Psoas muscle (tissue), 8 donors: Measurements from ENCODE around the gene TMEM269. TPM values are rescaled to one million over a fixed set of nuclear protein-coding genes. Genes with fewer than 3 reads are reported as not detected.

Source experiments
- ATAC-seq, 4 donors: fragments of 200-7000 bp; cut with Tn5 transposase; one replicate each; pipeline ENCODE4 v1.9.1; 2020; ENCODE audit warnings: moderate library complexity in 3 of 4, mild to moderate bottlenecking in 2 of 4
- DNase-seq, 2 donors: peaks; one replicate each; pipeline ENCODE4 v3.0.0-alpha.2; 2020
- H3K27ac ChIP-seq: fragments of 200-600 bp; one replicate; pipeline ENCODE4 v1.8.0; 2022
- H3K27me3 ChIP-seq, 3 donors: fragments of 200-600 bp in 1 of 3; one replicate each; pipeline versions ENCODE4 v1.6.1 to v1.8.0; 2013 to 2022; ENCODE audit warnings: low read length in 2 of 3, mild to moderate bottlenecking in 2 of 3, moderate library complexity in 1 of 3; ENCODE audit not compliant: insufficient read depth in 3 of 3
- H3K36me3 ChIP-seq, 2 donors: fragments of 200-600 bp in 1 of 2; one replicate each; pipeline versions ENCODE4 v1.6.1 to v1.8.0; 2013 to 2022; ENCODE audit warnings: low read depth in 1 of 2, mild to moderate bottlenecking in 1 of 2, moderate library complexity in 1 of 2; ENCODE audit not compliant: insufficient read depth in 1 of 2
- H3K4me1 ChIP-seq: fragments of 200-600 bp; one replicate; pipeline ENCODE4 v1.8.0; 2022
- H3K4me3 ChIP-seq: fragments of 200-600 bp; one replicate; pipeline ENCODE4 v1.8.0; 2022; ENCODE audit warnings: mild to moderate bottlenecking
- H3K9me3 ChIP-seq: fragments of 200-600 bp; one replicate; pipeline ENCODE4 v1.8.0; 2022
- CTCF ChIP-seq: fragments of 200-600 bp; IDR thresholded peaks from one replicate; pipeline ENCODE4 v1.8.0; 2022; ENCODE audit warnings: antibody characterized with exemption
- WGBS, 3 donors: extraction: QIAGEN DNeasy Blood & Tissue Kit; methylation state at CpG; one replicate each; pipeline versions ENCODE4 v1.1.6 to v1.1.7; 2013; 5-methylcytosine and 5-hydroxymethylcytosine counted together
- intact Hi-C, 2 donors: fragments of 100-400 bp; cut with DNase I; formaldehyde crosslinking; loops; one replicate each; pipeline versions ENCODE4 v1.11.0 to v1.14.2; 2022
- polyA plus RNA-seq, 3 donors: library from polyadenylated mRNA; stranded (reverse); fragments of 200-250 nt; gene quantifications; one replicate each; pipeline ENCODE4 v1.2.3, GENCODE V29; 2013
- total RNA-seq, 4 donors: library from RNA; stranded (reverse); fragmentation: NEBNext Ultra II Directional in 2 of 4; extraction: Animal tissue kit (Norgen Biotek cat#: 25700) in 2 of 4; gene quantifications; one replicate each; pipeline versions ENCODE4 v1.2.1 to v1.2.4, GENCODE V29; 2021 to 2023
- donor health status: healthy with polysubstance abuse.
- donor health status: DM: no; HTN: no; CAD: no; lungs with moderate emphysema.
- donor health status: Bipolar disorder and iron deficiency.
- donor health status: healthy.
- donor health status: DM: yes; HTN: yes; CAD: no.
- donor health status: DM: no; HTN: no; CAD: no.
- donor health status: DM: no; HTN: no; CAD: no.
- donor health status: DM: yes; HTN: yes; CAD: no.

The TMEM269 gene
- total and polyA plus RNA-seq, 7 donors = 0.05 to 0.89 (median 0.15) TPM

- no peaks in the 10 kb centered on the region for H3K9me3 ChIP-seq
- H3K4me1 ChIP-seq = no peaks in the 10 kb centered on the region
- DNase-seq (no peak), ATAC-seq (no peak)
- intact Hi-C loops = no loop called here
- no peak overlapping the region for H3K27ac ChIP-seq
- no peak for TF ChIP-seq CTCF
- 90 to 96% (median 92%) methylated on average over 4 of the region's 4 CpGs for WGBS, 3 donors
- H3K4me3 ChIP-seq = no peak overlapping the region
- peaks cover 0 to 29% of the 10 kb centered on the region in 2 donors for H3K36me3 ChIP-seq
- H3K27me3 ChIP-seq = no peaks in the 10 kb centered on the region
Measured at GRCh38 chr1:42833981-42834380, 49.2 kb downstream of the TMEM269 start.

- no peaks in the 10 kb centered on the region for H3K9me3 ChIP-seq
- no peak for DNase-seq
- H3K27me3 ChIP-seq = no peaks in the 10 kb centered on the region
- intact Hi-C loops = no loop called here
- H3K4me3 ChIP-seq = no peak overlapping the region
- ATAC-seq = no peak
- no peak for TF ChIP-seq CTCF
- WGBS, 3 donors = 85 to 91% (median 90%) methylated on average over 5 of the region's 5 CpGs
- no peaks in the 10 kb centered on the region for H3K4me1 ChIP-seq
- no peak overlapping the region for H3K27ac ChIP-seq
- H3K36me3 ChIP-seq = peaks cover 0 to 25% of the 10 kb centered on the region in 2 donors
Measured at GRCh38 chr1:42834803-42835202, 50.0 kb downstream of the TMEM269 start.

- no peak for DNase-seq
- intact Hi-C loops = no loop called here
- Histone ChIP-seq H3K4me3 (no peak overlapping the region), H3K9me3 (no peaks in the 10 kb centered on the region), H3K27me3 (no peaks in the 10 kb centered on the region), H3K27ac (no peak overlapping the region), H3K36me3 (peaks cover 0 to 24% of the 10 kb centered on the region in 2 donors), H3K4me1 (no peaks in the 10 kb centered on the region)
- no peak for TF ChIP-seq CTCF
- no peak for ATAC-seq
- 94 to 99% (median 95%) methylated on average over 2 of the region's 2 CpGs for WGBS, 3 donors
Measured at GRCh38 chr1:42835422-42835821, 50.6 kb downstream of the TMEM269 start.

- ATAC-seq (no peak), DNase-seq (no peak)
- TF ChIP-seq CTCF = no peak
- Histone ChIP-seq H3K27me3 (no peaks in the 10 kb centered on the region), H3K4me1 (no peaks in the 10 kb centered on the region), H3K9me3 (no peaks in the 10 kb centered on the region), H3K36me3 (peaks cover 0 to 19% of the 10 kb centered on the region in 2 donors), H3K27ac (no peak overlapping the region), H3K4me3 (no peak overlapping the region)
- intact Hi-C loops = no loop called here
- 43 to 74% (median 62%) methylated on average over 3 of the region's 3 CpGs for WGBS, 3 donors
Measured at GRCh38 chr1:42837709-42838108, 52.9 kb downstream of the TMEM269 start.

GRCh38 chr1:42838482-42839190 is 53.8 kb downstream of the TMEM269 start:
- intact Hi-C loops = no loop called here
- 74 to 81% (median 76%) methylated on average over 7 of the region's 7 CpGs for WGBS, 3 donors
- DNase-seq (no peak), ATAC-seq (no peak)
- no peaks in the 10 kb centered on the region for H3K27me3 ChIP-seq
- no peak overlapping the region for H3K27ac ChIP-seq
- no peak for TF ChIP-seq CTCF
- H3K9me3 ChIP-seq = no peaks in the 10 kb centered on the region
- H3K36me3 ChIP-seq = peaks cover 0 to 26% of the 10 kb centered on the region in 2 donors
- H3K4me1 ChIP-seq = no peaks in the 10 kb centered on the region
- no peak overlapping the region for H3K4me3 ChIP-seq
